ENCODE measurements around the gene NEK9. TPM values are rescaled to one million over a fixed set of nuclear protein-coding genes. Genes with fewer than 3 reads are reported as not detected.

Gene NEK9
- total RNA-seq, 1 experiment from 2014 or later = 103 TPM

- DNase-seq = no peak
- Histone ChIP-seq H3K4me1 (ENCODE audit: low read length) (peaks cover 16% of the 10 kb centered on the region), H3K4me2 (ENCODE audit: low read depth, low read length, poor library complexity, severe bottlenecking) (no peak overlapping the region), H3K9ac (ENCODE audit: low read length) (no peak overlapping the region), H3K9me3 (ENCODE audit: low read length) (no peaks in the 10 kb centered on the region), H4K20me1 (ENCODE audit: insufficient read depth, low read depth, low read length) (peaks cover 9% of the 10 kb centered on the region), H3K79me2 (ENCODE audit: low read length) (peaks cover 96% of the 10 kb centered on the region), H2AFZ (ENCODE audit: low read length) (no peak overlapping the region), H3K27me3 (ENCODE audit: low read length) (no peaks in the 10 kb centered on the region), H3K27ac (ENCODE audit: low read length) (no peak overlapping the region), H3K36me3 (ENCODE audit: insufficient read depth, low read length) (no peaks in the 10 kb centered on the region), H3K4me3 (ENCODE audit: low read length) (no peak overlapping the region), H3K9me2 (replicated peaks; ENCODE audit: insufficient read depth, low read length) (no peaks in the 10 kb centered on the region)
Observed at GRCh38 chr14:75165586-75166391, 38.9 kb upstream of the NEK9 start.

DNA sequence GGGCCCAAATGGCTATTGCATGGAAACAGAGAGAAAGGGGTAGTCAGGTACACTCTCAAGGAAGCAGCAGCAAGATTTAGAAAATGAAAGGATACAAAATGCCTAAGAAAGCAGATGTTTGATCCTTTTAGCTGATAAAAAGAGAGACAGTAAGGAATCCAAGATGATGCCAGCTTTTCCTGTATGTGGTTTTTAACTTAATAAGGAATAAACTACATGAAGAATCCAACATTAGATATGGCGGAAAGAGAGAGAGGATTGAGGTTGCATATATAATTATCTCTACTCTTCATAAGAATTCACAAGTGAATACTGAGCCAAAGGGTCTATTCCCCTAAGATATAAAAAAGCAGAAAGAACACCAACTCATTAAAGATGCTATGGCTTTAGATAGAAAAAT is 38.0 kb upstream of the NEK9 start:
- Histone ChIP-seq H3K9me2 (replicated peaks; ENCODE audit: insufficient read depth, low read length) (no peaks in the 10 kb centered on the region), H3K27ac (ENCODE audit: low read length) (no peak overlapping the region), H3K4me2 (ENCODE audit: low read depth, low read length, poor library complexity, severe bottlenecking) (no peak overlapping the region), H3K9ac (ENCODE audit: low read length) (no peak overlapping the region), H2AFZ (ENCODE audit: low read length) (no peak overlapping the region), H3K4me3 (ENCODE audit: low read length) (no peak overlapping the region), H3K27me3 (ENCODE audit: low read length) (no peaks in the 10 kb centered on the region), H3K4me1 (ENCODE audit: low read length) (peaks cover 26% of the 10 kb centered on the region), H3K36me3 (ENCODE audit: insufficient read depth, low read length) (no peaks in the 10 kb centered on the region), H4K20me1 (ENCODE audit: insufficient read depth, low read depth, low read length) (peaks cover 9% of the 10 kb centered on the region), H3K9me3 (ENCODE audit: low read length) (no peaks in the 10 kb centered on the region), H3K79me2 (ENCODE audit: low read length) (peaks cover 96% of the 10 kb centered on the region)
- no peak for DNase-seq

GRCh38 chr14:75163677-75164076 is 36.8 kb upstream of the NEK9 start:
- no peak overlapping the region for H3K4me3 ChIP-seq (ENCODE audit: low read length)
- peaks cover 96% of the 10 kb centered on the region for H3K79me2 ChIP-seq (ENCODE audit: low read length)
- no peak overlapping the region for H3K27ac ChIP-seq (ENCODE audit: low read length)
- no peak overlapping the region for H2AFZ ChIP-seq (ENCODE audit: low read length)
- H3K27me3 ChIP-seq (ENCODE audit: low read length) = no peaks in the 10 kb centered on the region
- H3K36me3 ChIP-seq (ENCODE audit: insufficient read depth, low read length) = no peaks in the 10 kb centered on the region
- H3K9me3 ChIP-seq (ENCODE audit: low read length) = no peaks in the 10 kb centered on the region
- H3K4me1 ChIP-seq (ENCODE audit: low read length) = peaks cover 29% of the 10 kb centered on the region
- no peak overlapping the region for H3K9ac ChIP-seq (ENCODE audit: low read length)
- H4K20me1 ChIP-seq (ENCODE audit: insufficient read depth, low read depth, low read length) = peaks cover 9% of the 10 kb centered on the region
- H3K9me2 ChIP-seq (replicated peaks; ENCODE audit: insufficient read depth, low read length) = no peaks in the 10 kb centered on the region
- H3K4me2 ChIP-seq (ENCODE audit: low read depth, low read length, poor library complexity, severe bottlenecking) = no peak overlapping the region
- DNase-seq = no peak

DNA sequence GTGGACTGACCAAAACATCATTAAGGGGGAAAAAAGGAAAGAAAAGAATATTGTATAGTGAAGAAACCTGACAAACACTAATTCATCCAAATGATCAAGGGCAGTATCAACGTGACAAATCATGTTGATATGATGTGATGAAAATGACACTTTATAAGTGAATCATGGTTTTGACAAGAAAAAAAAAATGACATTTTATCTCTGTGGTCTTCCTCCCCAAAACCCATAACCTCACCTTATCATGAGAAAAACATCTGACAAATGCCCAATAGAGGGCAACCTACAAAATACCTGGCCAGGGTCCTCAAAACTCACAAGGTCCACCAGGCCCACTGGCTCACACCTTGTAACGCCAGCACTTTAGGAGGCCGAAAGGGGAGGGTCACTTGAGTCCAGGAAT is 35.8 kb upstream of the NEK9 start:
- Histone ChIP-seq H2AFZ (ENCODE audit: low read length) (no peak overlapping the region), H4K20me1 (ENCODE audit: insufficient read depth, low read depth, low read length) (peaks cover 9% of the 10 kb centered on the region), H3K9ac (ENCODE audit: low read length) (no peak overlapping the region), H3K27ac (ENCODE audit: low read length) (no peak overlapping the region), H3K4me1 (ENCODE audit: low read length) (peaks cover 21% of the 10 kb centered on the region), H3K4me2 (ENCODE audit: low read depth, low read length, poor library complexity, severe bottlenecking) (no peak overlapping the region), H3K27me3 (ENCODE audit: low read length) (no peaks in the 10 kb centered on the region), H3K4me3 (ENCODE audit: low read length) (no peak overlapping the region), H3K36me3 (ENCODE audit: insufficient read depth, low read length) (no peaks in the 10 kb centered on the region), H3K9me3 (ENCODE audit: low read length) (no peaks in the 10 kb centered on the region), H3K9me2 (replicated peaks; ENCODE audit: insufficient read depth, low read length) (no peaks in the 10 kb centered on the region), H3K79me2 (ENCODE audit: low read length) (peaks cover 95% of the 10 kb centered on the region)
- DNase-seq = no peak

DNA sequence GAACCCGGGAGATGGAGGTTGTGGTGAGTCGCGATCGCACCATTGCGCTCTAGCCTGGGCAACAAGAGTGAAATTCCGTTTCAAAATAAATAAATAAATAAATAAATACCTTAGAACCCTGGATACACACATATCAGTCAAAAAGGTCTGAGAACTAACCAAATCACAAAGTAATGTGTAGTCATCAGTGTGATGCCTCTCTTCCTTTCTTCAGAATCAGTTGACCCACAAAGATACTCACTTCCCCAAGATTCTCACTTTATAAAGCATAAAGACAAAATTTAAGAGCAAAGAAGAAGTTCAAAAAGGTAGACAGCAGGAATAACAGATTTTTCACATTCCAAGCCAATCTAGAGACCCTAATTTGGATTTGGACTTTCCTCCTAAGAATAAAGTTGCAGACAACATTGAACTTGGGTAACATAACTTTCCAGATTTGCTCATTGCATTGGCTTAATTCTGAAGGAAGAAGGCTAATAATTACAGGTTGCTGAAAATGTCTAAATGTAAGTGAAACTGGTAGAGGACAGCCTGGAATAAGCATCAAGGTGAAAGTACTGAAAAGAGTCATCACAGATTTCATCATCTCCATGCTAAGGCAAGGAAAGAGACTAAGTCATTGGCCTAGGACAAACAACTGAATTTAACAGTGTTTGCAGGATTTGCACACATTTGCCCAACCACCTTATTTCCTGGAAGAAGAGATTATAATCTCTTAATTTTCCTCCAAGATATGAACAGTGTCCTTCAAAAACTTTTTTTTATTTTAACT is 32.2 kb upstream of the NEK9 start:
- Histone ChIP-seq H3K9me2 (replicated peaks; ENCODE audit: insufficient read depth, low read length) (no peaks in the 10 kb centered on the region), H3K27ac (ENCODE audit: low read length) (peak overlapping the region; percentile 12; the same call in 1 of the 2 replicates), H3K4me1 (ENCODE audit: low read length) (peaks cover 21% of the 10 kb centered on the region), H3K4me3 (ENCODE audit: low read length) (no peak overlapping the region), H3K9me3 (ENCODE audit: low read length) (no peaks in the 10 kb centered on the region), H4K20me1 (ENCODE audit: insufficient read depth, low read depth, low read length) (no peaks in the 10 kb centered on the region), H3K27me3 (ENCODE audit: low read length) (no peaks in the 10 kb centered on the region), H3K79me2 (ENCODE audit: low read length) (peaks cover 88% of the 10 kb centered on the region), H3K36me3 (ENCODE audit: insufficient read depth, low read length) (no peaks in the 10 kb centered on the region), H2AFZ (ENCODE audit: low read length) (no peak overlapping the region), H3K9ac (ENCODE audit: low read length) (no peak overlapping the region), H3K4me2 (ENCODE audit: low read depth, low read length, poor library complexity, severe bottlenecking) (no peak overlapping the region)
- DNase-seq = no peak

- Histone ChIP-seq H3K79me2 (ENCODE audit: low read length) (peaks cover 87% of the 10 kb centered on the region), H4K20me1 (ENCODE audit: insufficient read depth, low read depth, low read length) (no peaks in the 10 kb centered on the region; the same call in 1 of the 2 replicates), H3K27me3 (ENCODE audit: low read length) (no peaks in the 10 kb centered on the region), H3K9me3 (ENCODE audit: low read length) (no peaks in the 10 kb centered on the region), H3K4me2 (ENCODE audit: low read depth, low read length, poor library complexity, severe bottlenecking) (no peak overlapping the region), H3K27ac (ENCODE audit: low read length) (no peak overlapping the region), H3K36me3 (ENCODE audit: insufficient read depth, low read length) (no peaks in the 10 kb centered on the region), H3K4me1 (ENCODE audit: low read length) (peaks cover 21% of the 10 kb centered on the region), H3K4me3 (ENCODE audit: low read length) (no peak overlapping the region), H2AFZ (ENCODE audit: low read length) (no peak overlapping the region), H3K9ac (ENCODE audit: low read length) (no peak overlapping the region), H3K9me2 (replicated peaks; ENCODE audit: insufficient read depth, low read length) (no peaks in the 10 kb centered on the region)
- DNase-seq = no peak
Observed at GRCh38 chr14:75156901-75157300, 30.1 kb upstream of the NEK9 start.

DNA sequence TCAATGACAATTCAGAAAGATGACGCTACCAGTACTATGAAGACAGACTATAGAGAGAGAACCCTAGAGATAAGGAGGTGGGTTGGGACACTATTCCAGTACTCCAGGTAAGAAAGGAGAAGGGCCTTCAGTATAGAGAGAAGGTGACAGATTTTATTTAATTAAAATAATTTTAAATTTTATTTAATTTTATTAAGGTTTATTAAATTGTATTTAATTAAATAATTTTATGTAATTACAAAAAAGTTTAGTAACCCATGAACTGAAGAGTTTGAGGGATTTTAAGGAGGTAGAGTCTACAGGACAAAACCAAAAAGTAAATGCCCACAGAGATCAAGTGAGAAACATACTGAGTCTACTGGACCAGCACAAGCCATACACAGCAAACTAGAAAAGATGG is 29.3 kb upstream of the NEK9 start:
- Histone ChIP-seq H3K4me3 (ENCODE audit: low read length) (no peak overlapping the region), H3K36me3 (ENCODE audit: insufficient read depth, low read length) (no peaks in the 10 kb centered on the region), H3K4me2 (ENCODE audit: low read depth, low read length, poor library complexity, severe bottlenecking) (no peak overlapping the region), H3K27me3 (ENCODE audit: low read length) (no peaks in the 10 kb centered on the region), H3K27ac (ENCODE audit: low read length) (no peak overlapping the region), H3K79me2 (ENCODE audit: low read length) (peaks cover 82% of the 10 kb centered on the region), H2AFZ (ENCODE audit: low read length) (no peak overlapping the region), H3K9me3 (ENCODE audit: low read length) (no peaks in the 10 kb centered on the region), H3K4me1 (ENCODE audit: low read length) (peaks cover 19% of the 10 kb centered on the region), H3K9me2 (replicated peaks; ENCODE audit: insufficient read depth, low read length) (no peaks in the 10 kb centered on the region), H4K20me1 (ENCODE audit: insufficient read depth, low read depth, low read length) (no peaks in the 10 kb centered on the region; the same call in 1 of the 2 replicates), H3K9ac (ENCODE audit: low read length) (no peak overlapping the region)
- no peak for DNase-seq

DNA sequence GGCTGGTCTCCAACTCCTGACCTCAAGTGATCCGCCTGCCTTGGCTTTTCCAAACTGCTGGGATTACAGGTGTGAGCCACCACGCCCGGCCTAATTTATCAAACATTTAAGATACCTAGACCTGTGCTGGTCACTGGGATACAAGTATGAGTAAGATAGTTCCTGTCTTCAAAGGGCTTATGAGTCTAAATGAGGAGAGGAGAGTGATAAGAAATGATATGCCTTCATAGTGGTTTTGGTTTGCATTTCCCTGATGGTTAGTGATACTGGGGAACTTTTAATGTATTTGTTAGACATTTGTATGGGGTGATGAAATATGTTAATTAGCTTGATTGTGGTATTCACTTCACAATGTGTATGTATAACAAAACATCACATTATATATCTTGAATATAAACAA is 28.3 kb upstream of the NEK9 start:
- H2AFZ ChIP-seq (ENCODE audit: low read length) = no peak overlapping the region
- peaks cover 11% of the 10 kb centered on the region for H3K4me1 ChIP-seq (ENCODE audit: low read length)
- H3K27me3 ChIP-seq (ENCODE audit: low read length) = no peaks in the 10 kb centered on the region
- H3K79me2 ChIP-seq (ENCODE audit: low read length) = peaks cover 77% of the 10 kb centered on the region
- H3K4me3 ChIP-seq (ENCODE audit: low read length) = no peak overlapping the region
- no peak for DNase-seq
- no peaks in the 10 kb centered on the region; the same call in 1 of the 2 replicates for H4K20me1 ChIP-seq (ENCODE audit: insufficient read depth, low read depth, low read length)
- H3K4me2 ChIP-seq (ENCODE audit: low read depth, low read length, poor library complexity, severe bottlenecking) = no peak overlapping the region
- H3K36me3 ChIP-seq (ENCODE audit: insufficient read depth, low read length) = no peaks in the 10 kb centered on the region
- H3K9me2 ChIP-seq (replicated peaks; ENCODE audit: insufficient read depth, low read length) = no peaks in the 10 kb centered on the region
- H3K9ac ChIP-seq (ENCODE audit: low read length) = no peak overlapping the region
- no peak overlapping the region for H3K27ac ChIP-seq (ENCODE audit: low read length)
- no peaks in the 10 kb centered on the region for H3K9me3 ChIP-seq (ENCODE audit: low read length)
